HG02588 (cell line): Measurements from ENCODE around the gene DLG2.
"Not testable (repeated sequence)": the region's sequence is repeated elsewhere in the genome, so short reads cannot be mapped to it uniquely, and the experiment has no call there.

Source experiments
- ATAC-seq: cut with Tn5 transposase; IDR thresholded peaks from one replicate; pipeline ENCODE4 v1.9.1; 2021; ENCODE audit warnings: mild to moderate bottlenecking, moderate library complexity; ENCODE audit not compliant: unreplicated experiment

The DLG2 gene

DNA sequence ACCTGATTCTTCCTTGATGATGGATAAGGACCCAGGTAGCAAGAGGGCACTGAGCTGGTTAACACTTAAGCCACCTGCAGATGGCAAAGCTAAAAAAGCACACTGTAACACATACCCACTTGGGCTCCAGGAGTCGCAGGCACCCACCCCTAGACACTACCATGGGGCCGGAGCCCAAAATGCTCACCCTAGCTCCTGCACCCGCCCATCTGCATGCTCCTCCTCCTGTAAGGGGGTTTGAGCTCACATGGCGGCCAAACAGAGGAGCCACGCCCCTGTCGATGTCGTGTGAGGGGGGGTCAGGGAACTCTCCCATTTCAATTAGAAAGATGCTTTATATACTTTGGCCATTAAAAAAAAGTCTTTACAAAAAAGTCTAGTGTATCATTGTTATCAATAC is 370.7 kb downstream of the DLG2 start:
- no peak for ATAC-seq

DNA sequence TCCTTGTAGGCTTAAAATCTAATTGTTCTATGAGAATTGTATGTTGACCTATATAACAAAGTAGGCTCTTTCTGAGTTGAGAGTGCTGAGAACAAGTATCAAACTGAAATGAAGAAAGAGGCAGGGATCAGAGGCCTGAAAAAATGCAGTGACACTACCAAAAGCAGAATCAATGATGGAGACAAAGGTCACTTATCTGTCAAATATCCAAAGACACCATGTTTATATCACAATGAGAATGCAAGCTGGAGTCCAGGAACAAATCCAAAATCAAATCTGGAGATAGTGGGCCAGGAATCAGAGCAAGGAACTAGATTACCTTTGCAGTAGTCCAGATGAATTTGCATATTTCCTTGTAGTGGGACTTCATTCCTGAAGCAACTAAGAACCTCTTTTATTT is 377.7 kb downstream of the DLG2 start:
- ATAC-seq, result no peak

DNA sequence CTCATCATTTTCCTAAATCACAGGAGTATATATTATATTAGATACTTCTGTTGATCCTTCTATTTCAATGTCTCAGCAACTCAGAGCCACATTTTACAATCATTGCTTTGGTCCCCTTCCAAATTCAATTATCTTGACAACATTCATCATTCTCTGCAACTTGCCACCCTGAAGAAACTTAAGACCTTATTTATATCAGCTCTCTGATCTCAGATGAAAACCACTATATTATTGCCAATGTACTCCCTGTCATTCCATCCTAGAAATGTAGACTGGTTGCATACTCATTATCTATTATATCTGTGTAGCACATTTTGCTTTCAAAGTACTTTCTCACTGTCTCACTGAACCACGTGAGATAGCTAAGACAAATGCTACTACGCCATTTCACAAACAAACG is 379.3 kb downstream of the DLG2 start:
- ATAC-seq, result no peak

DNA sequence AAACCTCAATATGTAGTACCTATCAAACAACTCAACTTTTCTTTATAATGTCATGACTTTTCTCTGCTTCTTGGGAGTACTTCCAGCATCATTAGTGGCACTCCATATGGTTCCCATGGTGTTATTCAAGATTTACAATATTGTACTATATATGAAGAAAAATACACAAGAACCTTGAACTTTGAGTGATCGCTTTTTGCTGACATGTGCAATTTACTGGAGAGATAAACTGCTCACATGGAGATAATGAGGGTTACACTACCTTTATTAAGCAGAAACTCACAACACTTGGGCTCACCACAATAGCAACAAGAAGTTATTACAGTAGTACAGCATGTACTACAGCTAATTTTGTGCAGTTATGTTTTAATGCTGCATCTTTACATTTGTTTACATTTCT is 388.2 kb downstream of the DLG2 start:
- no peak for ATAC-seq

DNA sequence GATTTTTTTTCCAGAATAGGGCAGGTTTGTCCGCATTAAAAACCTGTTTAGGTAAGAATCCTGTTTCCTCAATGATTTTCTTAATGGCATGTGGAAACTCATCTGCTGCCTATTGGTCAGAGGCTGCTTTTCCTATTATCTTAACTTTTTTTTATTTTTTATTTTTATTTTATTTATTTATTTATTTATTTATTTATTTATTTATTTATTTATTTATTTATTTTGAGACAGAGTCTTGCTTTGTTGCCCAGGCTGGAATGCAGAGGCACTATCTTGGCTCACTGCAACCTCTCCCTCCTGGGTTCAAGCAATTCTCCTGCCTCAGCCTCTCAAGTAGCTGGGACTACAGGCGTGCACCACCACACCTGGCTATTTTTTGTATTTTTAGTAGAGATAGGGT is 389.1 kb downstream of the DLG2 start:
- ATAC-seq, result not testable (repeated sequence)

DNA sequence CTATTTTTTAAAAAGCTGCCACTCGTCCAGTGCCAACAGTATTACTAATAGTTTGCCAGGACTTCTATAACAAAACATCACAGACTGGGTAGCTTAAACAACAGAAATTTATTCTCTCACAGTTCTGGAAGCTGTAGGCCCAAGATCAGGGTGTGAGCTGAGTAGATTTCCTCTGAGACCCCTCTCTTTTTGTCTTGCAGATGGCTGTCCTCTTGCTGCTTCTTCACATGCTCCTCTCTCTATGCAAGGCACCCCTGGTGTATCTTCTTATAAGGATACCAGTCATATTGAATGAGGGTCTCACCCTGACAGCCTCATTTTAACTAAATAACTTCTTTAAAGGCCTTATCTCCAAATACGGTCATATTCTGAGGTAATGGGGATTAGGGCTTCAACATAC is 390.9 kb downstream of the DLG2 start:
- ATAC-seq, result no peak

DNA sequence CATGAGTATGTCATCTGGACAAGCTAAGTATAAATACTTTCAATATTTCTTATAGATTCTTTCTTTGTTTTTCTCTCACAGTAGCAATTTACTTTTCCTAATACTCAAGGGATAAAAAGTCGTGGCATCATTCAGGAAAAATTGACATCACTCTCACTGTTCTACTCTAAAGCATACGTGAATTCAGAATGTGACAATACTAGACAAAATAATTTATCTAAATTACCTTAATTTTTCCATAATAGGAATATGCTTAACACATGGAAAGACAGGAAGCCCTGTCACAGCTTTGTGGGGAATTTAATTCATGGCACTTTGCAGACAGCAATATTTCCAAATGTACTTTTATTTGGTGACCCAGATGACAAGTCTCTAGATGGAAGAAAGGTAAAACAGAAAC is 394.6 kb downstream of the DLG2 start:
- no peak for ATAC-seq

DNA sequence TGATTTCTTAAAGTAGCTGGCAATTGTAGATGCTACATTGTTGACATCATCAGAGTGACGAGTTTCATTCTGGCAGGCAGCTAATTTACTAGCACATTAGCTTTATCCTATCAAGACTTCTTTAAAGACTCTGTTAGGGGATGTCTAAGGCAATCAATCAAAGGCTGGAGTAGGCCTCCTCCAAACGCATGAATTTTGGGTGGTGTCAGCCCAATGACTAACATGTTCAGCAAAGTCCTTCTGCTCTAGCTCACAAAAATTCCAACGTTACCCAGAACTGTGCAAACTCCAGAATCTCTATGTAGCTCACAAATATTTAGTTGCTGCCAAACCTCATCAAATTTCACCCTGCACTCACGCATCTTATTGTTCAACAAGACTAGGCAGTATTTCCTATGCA is 395.6 kb downstream of the DLG2 start:
- no peak for ATAC-seq

DNA sequence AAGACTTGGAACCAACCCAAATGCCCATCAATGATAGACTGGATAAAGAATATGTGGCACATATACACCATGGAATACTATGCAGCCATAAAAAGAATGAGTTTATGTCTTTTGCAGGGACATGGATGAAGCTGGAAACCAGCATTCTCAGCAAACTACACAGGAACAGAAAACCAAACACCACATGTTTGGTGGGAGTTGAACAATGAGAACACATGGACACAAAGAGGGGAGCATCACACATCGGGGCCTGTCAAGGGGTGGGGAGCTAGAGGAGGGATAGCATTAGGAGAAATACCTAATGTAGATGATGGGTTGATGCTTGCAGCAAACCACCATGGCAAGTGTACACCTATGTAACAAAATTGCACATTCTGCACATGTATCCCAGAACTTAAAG is 397.4 kb downstream of the DLG2 start:
- not testable (repeated sequence) for ATAC-seq

DNA sequence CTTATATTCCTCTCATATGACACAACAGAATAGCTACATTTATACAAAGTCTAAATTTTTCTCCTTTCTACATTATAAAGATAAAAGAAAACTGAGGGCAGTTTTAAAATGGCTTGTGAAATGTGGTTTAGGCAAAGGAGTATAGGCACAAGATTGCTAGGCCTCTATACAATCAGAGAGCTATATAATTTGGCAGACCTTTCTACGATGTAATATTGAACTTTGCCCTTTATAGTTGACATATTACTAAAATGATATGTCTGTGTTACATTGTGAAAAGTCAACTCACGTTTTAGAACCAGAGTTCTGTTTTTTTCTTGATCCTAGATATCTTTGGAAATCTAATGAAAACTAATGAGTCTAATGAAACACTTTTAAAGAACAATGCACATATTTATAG is 430.2 kb downstream of the DLG2 start:
- ATAC-seq, result no peak

DNA sequence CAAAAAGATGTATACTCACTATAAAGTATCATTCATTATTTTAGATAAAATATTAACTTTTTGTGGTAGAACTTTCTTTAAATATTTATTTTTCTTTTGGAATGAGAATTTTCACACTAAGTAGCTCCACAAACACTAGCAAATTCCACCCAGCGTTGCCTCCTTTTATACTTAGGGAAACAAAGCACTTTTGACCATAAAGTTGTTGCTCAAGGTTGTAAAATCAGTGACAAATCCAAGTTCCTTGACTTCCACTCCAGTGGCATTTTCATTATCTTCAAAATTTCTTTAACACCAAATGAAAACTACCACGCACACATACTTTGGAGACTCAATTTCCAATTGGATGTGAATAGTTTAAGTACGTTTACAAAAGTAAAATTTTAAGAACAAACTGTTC is 431.2 kb downstream of the DLG2 start:
- no peak for ATAC-seq

DNA sequence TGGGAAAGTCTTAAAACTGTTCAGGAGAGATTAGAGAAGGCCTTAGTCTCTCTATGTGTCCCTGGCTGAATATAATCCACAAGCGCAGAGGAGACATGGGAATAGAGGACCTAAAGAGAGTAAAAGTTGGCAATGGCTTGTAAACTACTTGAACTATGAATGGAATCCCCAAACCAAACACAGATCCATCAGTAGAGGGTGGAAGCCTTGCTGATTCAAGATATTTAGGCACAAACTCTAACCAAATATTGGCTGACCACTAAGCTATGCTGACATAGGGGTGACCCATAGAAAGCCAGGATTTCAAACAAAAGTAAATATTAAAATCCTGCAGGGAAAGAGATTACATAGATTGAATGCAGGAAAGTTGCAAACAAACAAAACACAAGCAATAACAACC is 439.2 kb downstream of the DLG2 start:
- ATAC-seq, result no peak

DNA sequence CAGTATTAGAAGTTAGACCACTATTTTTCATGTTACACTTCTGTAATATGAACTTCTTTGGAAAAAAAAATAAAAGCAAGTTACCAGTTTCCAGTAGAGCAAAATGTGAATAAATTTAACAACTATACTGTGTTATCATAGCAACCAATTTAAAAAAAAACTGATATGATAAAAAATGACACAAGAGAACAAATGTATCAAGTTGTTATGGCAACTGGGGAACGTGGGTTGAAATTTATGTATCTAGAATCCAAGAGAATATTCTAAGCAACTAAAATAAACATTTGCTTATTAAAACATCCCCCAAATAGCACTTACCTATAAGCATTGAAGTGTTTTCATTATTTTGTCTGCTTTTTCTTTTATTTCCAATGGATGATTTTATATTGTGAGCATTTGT is 442.4 kb downstream of the DLG2 start:
- ATAC-seq, result no peak

DNA sequence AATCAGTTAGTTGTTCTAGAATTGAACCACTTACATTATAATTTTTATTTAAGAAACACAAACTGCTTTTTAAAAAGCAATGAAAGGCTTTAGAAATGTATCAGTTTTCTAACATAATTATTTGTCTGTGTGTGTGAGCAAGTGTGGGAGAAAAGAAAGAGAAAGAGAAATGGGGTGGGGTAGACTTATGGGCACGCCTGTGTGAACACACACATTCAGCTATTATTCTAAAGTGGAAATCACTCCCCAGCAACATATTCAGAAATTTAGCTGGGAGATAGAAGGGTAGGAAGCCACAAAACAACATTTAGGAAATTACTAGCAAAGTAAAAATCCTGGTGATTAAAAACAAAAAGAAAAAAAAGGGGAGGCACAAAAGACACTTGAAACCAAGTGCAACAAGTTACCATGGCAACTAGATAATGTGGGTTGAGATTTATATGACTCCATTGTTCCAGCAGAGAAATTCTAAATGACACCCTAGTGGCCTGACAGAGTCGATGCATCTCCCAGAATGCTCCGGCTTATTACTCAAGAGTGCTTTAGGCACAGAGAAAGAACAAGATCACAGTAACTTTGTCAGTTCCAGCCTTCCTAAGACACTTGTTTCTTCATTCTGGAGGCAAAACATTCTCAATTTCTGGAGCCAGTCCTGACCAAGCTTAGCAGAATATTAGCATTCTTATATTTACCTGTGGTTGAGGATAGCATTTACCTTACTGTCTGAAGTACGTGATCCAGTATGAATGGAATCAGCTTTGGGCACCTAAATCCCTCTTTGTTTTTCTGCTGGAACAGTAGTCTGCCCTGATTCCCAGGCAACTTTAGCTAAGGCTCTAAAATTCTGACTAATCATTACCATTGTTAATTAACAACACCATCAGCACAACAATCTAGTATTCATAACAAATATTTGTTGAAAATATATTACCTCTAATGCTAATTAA is 444.4 kb downstream of the DLG2 start:
- no peak for ATAC-seq

DNA sequence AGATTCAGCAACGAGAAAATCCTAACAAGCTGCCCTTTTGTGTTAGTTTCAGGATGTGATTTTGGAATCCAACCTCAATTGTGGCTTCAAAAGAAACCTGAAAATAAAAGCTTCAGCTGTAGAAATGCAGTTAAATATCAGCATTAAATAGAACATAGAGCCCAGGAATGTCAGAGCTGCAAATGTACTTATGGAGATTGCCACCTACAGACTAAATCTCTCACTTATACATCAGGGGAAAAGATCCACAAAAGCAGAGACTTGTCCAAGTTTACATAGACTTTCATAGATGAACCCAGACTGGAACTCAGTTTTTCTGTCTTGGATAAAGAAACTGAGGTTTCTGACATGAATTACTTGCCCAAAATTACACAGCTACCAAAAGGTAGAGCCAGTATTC is 446.6 kb downstream of the DLG2 start:
- ATAC-seq, result no peak

DNA sequence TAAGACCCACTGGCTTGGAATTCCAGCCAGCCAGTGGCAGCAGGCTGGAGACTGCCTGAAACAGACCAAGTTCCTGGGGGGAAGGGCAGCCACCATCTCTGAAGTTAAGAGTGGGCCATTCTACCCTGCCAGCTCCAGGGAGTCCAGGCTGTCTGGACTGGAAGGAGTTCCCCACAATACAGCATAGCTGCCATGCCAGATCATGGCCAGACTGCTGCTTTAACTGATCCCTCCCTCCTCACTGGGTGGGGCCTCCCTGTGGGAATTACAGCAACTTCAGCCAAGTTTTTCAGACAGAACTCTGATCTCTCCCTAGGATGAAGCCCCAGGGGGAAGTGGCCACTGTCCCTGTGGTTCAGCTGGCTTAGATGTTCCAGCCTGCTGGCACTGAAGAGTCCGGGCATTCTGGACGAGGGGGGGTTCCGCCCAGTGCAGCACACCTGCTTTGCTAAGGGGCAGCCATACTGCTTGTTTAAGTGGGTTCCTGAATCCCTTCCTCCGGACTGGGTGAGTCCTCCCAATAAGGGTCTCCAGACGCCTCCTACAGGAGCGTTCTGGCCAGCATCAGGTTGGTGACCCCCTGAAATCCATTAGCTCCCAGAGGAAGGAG is 455.4 kb downstream of the DLG2 start:
- no peak for ATAC-seq

DNA sequence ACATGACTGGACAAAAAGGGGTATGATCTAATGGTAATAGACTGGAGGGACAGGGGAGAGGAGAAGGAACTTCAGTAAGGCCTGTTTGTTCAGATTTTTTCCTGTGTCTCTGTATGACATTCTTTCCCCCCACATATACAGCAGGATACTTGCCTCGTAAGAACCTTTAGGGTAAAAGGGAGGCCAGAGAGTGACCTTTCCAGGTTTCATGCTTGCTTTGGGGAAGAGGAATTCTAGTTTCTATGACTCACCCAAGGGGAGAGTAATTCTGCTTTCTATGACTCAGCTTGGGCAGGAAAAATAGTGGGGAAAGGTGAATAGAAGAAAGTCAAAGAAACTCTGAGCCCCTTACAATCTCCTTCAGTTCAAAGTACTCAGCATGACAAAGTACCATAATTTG is 457.0 kb downstream of the DLG2 start:
- ATAC-seq, result no peak

DNA sequence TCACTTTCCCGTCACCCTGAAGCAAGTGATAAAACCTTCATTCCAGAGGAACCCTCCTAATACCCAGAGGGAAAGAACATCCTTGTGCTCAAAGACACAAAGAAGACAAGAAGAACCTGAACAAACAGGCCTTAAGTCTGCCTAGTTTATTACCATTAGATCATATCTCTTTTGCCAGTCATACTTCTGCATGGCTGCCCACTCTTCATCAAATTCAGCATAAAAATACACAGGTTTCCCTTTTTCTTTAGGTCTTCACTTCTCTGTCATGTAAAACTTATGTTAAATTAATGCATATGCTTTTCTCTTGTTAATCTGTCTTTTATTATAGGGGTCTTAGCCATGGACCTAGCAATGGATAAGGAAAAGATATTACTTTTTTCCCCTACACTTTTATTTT is 459.7 kb downstream of the DLG2 start:
- no peak for ATAC-seq

DNA sequence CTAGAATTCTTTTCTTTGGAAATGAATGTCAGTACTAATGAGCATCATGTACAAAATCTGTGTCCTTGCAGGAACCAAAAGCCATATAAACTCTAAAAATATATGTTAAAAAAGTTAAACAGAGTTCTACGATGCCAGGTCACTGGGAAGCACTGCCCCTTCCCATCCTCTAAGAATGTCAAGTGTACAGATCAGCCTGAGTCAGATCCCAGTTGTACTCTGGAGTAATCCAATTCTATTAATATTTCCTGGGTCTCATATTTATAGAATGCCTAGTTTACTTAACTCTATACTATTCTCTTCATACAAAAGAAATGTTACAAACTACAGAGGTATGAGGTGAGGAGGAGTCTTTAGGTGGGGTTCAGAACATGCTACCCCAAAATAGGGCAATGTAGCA is 460.1 kb downstream of the DLG2 start:
- ATAC-seq, result no peak

DNA sequence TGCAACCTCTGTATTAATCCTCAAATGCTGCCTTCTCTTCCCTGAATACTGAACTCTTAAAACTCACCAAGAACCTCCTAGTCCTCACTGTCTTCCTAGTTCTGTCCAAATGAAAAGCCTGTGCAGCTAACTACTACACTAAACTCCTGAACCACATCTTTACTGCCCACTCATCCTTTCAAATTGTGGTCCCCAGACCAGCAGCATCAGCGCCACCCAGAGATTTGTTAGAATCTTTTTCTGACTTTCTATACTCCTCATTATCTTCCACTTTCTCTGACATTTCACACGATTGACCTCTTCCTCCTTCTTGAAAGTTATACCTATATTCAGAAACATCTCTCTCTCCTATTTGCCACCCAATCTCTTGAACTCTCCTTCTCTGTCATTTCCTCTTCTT is 461.3 kb downstream of the DLG2 start:
- no peak for ATAC-seq

DNA sequence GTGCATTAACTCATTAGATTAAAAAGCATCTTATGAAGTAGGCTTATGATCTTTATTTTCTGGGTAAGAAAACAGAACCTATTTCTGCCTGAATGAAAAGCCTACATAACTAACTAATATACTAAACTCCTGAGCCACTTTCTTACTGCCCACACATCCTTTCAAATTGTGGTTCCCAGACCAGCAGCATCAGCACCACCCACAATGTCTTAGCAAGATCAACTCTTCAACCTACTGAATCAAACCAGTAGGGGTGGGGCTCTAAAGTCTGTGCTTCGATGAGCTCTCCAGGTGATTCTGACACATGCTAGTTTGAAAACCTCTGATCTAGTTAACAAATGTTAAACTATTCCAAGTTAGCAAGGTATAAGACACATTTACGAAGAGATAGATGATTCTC is 462.4 kb downstream of the DLG2 start:
- no peak for ATAC-seq

DNA sequence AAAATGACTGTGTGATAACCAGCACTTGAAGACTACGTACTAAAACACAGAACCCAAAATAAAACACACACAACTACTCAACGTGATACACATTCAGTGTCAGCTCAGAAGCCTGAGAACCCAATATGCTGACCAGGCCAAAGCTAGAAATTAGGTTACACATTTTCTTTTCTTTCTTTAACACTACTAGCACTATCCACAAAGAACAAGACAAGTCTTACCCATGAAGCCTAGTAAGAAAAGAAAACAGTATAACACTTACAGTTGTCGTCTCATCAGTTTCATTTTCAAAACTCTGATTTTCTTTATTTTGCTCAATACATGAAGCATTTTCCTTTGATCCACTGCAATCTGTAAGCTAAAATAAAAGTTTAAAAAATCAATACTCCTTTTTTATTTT is 472.9 kb downstream of the DLG2 start:
- ATAC-seq, result no peak

DNA sequence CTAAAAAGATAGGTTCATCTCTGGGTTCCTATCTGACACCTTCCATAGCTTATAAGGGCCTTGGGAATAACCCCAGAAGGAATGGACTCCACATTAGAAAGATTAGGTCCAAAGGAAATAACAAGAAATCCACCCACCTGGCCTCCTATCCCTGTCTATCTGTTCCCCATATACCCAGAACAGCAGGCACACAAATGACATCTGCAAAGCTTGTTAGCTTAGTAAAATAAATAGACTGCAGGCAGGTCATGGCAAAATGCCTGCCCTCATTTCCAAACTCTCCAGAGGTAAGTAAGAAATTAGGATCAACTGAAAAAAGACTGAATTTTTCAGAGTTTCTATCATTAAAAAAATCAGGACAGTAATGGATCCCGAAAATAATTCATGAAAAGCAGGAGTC is 489.5 kb downstream of the DLG2 start:
- no peak for ATAC-seq
